Body of pancreas (tissue), 4 donors: ENCODE data around the gene PBX3. TPM values are rescaled to one million over a fixed set of nuclear protein-coding genes. Genes with fewer than 3 reads are reported as not detected.

ENCODE experiments used
- ATAC-seq: fragments of 150-250 bp; one replicate; pipeline ENCODE4 v1.9.1; 2016
- DNase-seq, 4 donors: peaks; one replicate each; pipeline ENCODE4 v3.0.0-alpha.2; 2019
- H3K27ac ChIP-seq, 4 donors: fragments of 200-600 bp; sonication (generic); 1 replicate in 3 of 4; 2 replicates in 1 of 4; pipeline versions ENCODE4 v1.5.1 to v1.6.1; 2016 to 2019; ENCODE audit warnings: mild to moderate bottlenecking in 1 of 4, mixed read lengths in 1 of 4, moderate library complexity in 1 of 4
- H3K27me3 ChIP-seq, 2 donors: fragments of 200-600 bp; sonication (generic); one replicate each; pipeline ENCODE4 v1.6.0; 2016; ENCODE audit warnings: mild to moderate bottlenecking in 1 of 2
- H3K36me3 ChIP-seq, 2 donors: fragments of 200-600 bp; sonication (generic); replicated peaks in 1 of 2; 2 replicates each; pipeline ENCODE4 v1.5.1; 2016; ENCODE audit warnings: low read depth in 2 of 2; ENCODE audit not compliant: insufficient read depth in 1 of 2
- H3K4me1 ChIP-seq: fragments of 200-600 bp; sonication (generic); one replicate; pipeline ENCODE4 v1.6.0; 2016
- H3K4me3 ChIP-seq, 2 donors: fragments of 200-600 bp; sonication (generic); 1 replicate in 1 of 2; 2 replicates in 1 of 2; pipeline ENCODE4 v1.5.1; 2016 to 2019
- H3K9me3 ChIP-seq, 3 donors: fragments of 200-600 bp; sonication (generic); 1 replicate in 2 of 3; 2 replicates in 1 of 3; pipeline ENCODE4 v1.5.1; 2016
- POLR2A ChIP-seq, 3 donors: fragments of 450-650 bp; IDR thresholded peaks; one replicate each; pipeline ENCODE4 v1.6.1; 2016; ENCODE audit warnings: antibody characterized with exemption in 3 of 3, mild to moderate bottlenecking in 2 of 3
- WGBS, 2 donors: methylation state at CpG; one replicate each; pipeline ENCODE4 v1.1.5; 2017; 5-methylcytosine and 5-hydroxymethylcytosine counted together
- intact Hi-C: fragments of 100-400 bp; cut with DNase I; formaldehyde crosslinking; loops from one replicate; pipeline ENCODE4 v1.15.1; 2023
- total RNA-seq, 2 donors: library from RNA; depleted of rRNA; stranded (reverse); fragments of >200 nt; gene quantifications; one replicate each; pipeline ENCODE4 v1.1.0, GENCODE V29; 2016
- TF ChIP-seq, protein P1 (sequence below), 7 experiments: fragments of 450-650 bp in 4 of 7; fragments of 200-600 bp in 3 of 7; sonication (generic) in 3 of 7; IDR thresholded peaks; one replicate each; pipeline ENCODE4 v1.5.1; 2016 to 2019; ENCODE audit warnings: antibody characterized with exemption in 7 of 7

The PBX3 gene
- total RNA-seq, 2 donors from 2014 or later = 12.5 to 36.3 TPM

GRCh38 chr9:125906144-125906543, 159.0 kb downstream of the PBX3 start:
- ATAC-seq (no peak), DNase-seq (no peak)
- Histone ChIP-seq H3K27me3 (no peaks in the 10 kb centered on the region), H3K36me3 (no peaks in the 10 kb centered on the region), H3K4me3 (no peak overlapping the region), H3K4me1 (no peaks in the 10 kb centered on the region), H3K27ac (no peak overlapping the region), H3K9me3 (no peaks in the 10 kb centered on the region)
- intact Hi-C loops = no loop called here
- WGBS, 2 donors = 60 to 64% methylated on average over 1 of the region's 1 CpG
- TF ChIP-seq, protein P1, sequence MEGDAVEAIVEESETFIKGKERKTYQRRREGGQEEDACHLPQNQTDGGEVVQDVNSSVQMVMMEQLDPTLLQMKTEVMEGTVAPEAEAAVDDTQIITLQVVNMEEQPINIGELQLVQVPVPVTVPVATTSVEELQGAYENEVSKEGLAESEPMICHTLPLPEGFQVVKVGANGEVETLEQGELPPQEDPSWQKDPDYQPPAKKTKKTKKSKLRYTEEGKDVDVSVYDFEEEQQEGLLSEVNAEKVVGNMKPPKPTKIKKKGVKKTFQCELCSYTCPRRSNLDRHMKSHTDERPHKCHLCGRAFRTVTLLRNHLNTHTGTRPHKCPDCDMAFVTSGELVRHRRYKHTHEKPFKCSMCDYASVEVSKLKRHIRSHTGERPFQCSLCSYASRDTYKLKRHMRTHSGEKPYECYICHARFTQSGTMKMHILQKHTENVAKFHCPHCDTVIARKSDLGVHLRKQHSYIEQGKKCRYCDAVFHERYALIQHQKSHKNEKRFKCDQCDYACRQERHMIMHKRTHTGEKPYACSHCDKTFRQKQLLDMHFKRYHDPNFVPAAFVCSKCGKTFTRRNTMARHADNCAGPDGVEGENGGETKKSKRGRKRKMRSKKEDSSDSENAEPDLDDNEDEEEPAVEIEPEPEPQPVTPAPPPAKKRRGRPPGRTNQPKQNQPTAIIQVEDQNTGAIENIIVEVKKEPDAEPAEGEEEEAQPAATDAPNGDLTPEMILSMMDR (IDR thresholded peaks at IDR 0.05) = no peak
- no peak for TF ChIP-seq POLR2A (IDR thresholded peaks at IDR 0.05)

GRCh38 chr9:125906893-125907292, 159.7 kb downstream of the PBX3 start:
- intact Hi-C loops = no loop called here
- WGBS, 2 donors = 72 to 89% methylated on average over 1 of the region's 1 CpG
- H3K27me3 ChIP-seq = no peaks in the 10 kb centered on the region
- TF ChIP-seq, protein P1 (IDR thresholded peaks at IDR 0.05) = no peak
- TF ChIP-seq POLR2A (IDR thresholded peaks at IDR 0.05) = no peak
- no peaks in the 10 kb centered on the region for H3K36me3 ChIP-seq
- no peak overlapping the region for H3K27ac ChIP-seq
- H3K4me3 ChIP-seq = no peak overlapping the region
- H3K4me1 ChIP-seq = no peaks in the 10 kb centered on the region
- no peaks in the 10 kb centered on the region for H3K9me3 ChIP-seq
- ATAC-seq (no peak), DNase-seq (no peak)

DNA sequence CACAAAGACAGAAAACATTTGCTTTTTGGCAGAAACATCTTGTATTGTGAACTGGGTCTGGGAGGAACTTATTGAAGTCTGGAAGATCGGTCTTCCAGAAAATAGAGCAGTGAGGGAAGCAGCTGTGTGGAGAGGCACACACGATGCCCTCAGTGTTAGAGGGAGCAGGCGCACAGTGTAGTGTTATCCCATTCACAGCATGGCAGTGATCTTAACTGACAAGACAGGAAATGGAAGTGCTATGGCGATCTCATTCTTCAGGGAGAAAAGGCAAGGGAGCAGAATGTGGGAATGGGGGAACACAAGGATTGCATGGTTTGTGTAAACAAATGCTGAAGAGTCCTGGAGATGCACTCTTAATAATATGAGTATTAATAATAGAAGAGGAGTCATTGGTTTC, 161.0 kb downstream of the PBX3 start:
- Histone ChIP-seq H3K4me1 (no peaks in the 10 kb centered on the region), H3K9me3 (no peaks in the 10 kb centered on the region), H3K27me3 (no peaks in the 10 kb centered on the region), H3K4me3 (no peak overlapping the region), H3K27ac (no peak overlapping the region), H3K36me3 (no peaks in the 10 kb centered on the region)
- DNase-seq = no peak
- 87 to 88% methylated on average over 4 of the region's 4 CpGs for WGBS, 2 donors
- intact Hi-C loops = no loop called here
- no peak for ATAC-seq
- TF ChIP-seq POLR2A (IDR thresholded peaks at IDR 0.05) = no peak
- TF ChIP-seq, protein P1 (IDR thresholded peaks at IDR 0.05) = no peak

- no peaks in the 10 kb centered on the region for H3K27me3 ChIP-seq
- no peaks in the 10 kb centered on the region for H3K4me1 ChIP-seq
- no peaks in the 10 kb centered on the region for H3K36me3 ChIP-seq
- WGBS, 2 donors = 95 to 99% methylated on average over 2 of the region's 2 CpGs
- no peak overlapping the region for H3K4me3 ChIP-seq
- TF ChIP-seq, protein P1 (IDR thresholded peaks at IDR 0.05) = no peak
- TF ChIP-seq POLR2A (IDR thresholded peaks at IDR 0.05) = no peak
- intact Hi-C loops = no loop called here
- ATAC-seq (no peak), DNase-seq (no peak)
- H3K9me3 ChIP-seq = no peaks in the 10 kb centered on the region
- H3K27ac ChIP-seq = no peak overlapping the region
Observed at GRCh38 chr9:125908966-125909365, 161.8 kb downstream of the PBX3 start.

GRCh38 chr9:125909459-125909858, 162.3 kb downstream of the PBX3 start:
- no peaks in the 10 kb centered on the region for H3K27me3 ChIP-seq
- TF ChIP-seq, protein P1 (IDR thresholded peaks at IDR 0.05) = no peak
- no peak for TF ChIP-seq POLR2A (IDR thresholded peaks at IDR 0.05)
- 70 to 78% methylated on average over 4 of the region's 4 CpGs for WGBS, 2 donors
- H3K9me3 ChIP-seq = no peaks in the 10 kb centered on the region
- H3K36me3 ChIP-seq = no peaks in the 10 kb centered on the region
- no peak overlapping the region for H3K27ac ChIP-seq
- ATAC-seq (no peak), DNase-seq (no peak)
- intact Hi-C loops = no loop called here
- no peaks in the 10 kb centered on the region for H3K4me1 ChIP-seq
- H3K4me3 ChIP-seq = no peak overlapping the region
